ENCODE data around the gene COL5A1.
"Not testable (repeated sequence)": the region's sequence is repeated elsewhere in the genome, so short reads cannot be mapped to it uniquely, and the experiment has no call there.

Gene COL5A1

GRCh38 chr9:134641990-134642384 lies 384 bp downstream of the COL5A1 start:
- no peak for DNase-seq

GRCh38 chr9:134642385-134643181 lies 980 bp downstream of the COL5A1 start:
- peak; percentile 86 for DNase-seq

GRCh38 chr9:134643222-134643671 lies 1.6 kb downstream of the COL5A1 start:
- DNase-seq, result peak; percentile 47

- DNase-seq, result not testable (repeated sequence)
These were observed 2.8 kb downstream of the COL5A1 start for GRCh38 chr9:134644401-134644724.

GRCh38 chr9:134644725-134645606 lies 3.4 kb downstream of the COL5A1 start:
- peak; percentile 100 for DNase-seq

- no peak for DNase-seq
These were observed 4.2 kb downstream of the COL5A1 start for GRCh38 chr9:134645607-134646365.

- DNase-seq, result no peak
These were observed 5.9 kb downstream of the COL5A1 start for GRCh38 chr9:134647359-134648080.

- peak; percentile 80 for DNase-seq
These were observed 7.3 kb downstream of the COL5A1 start for GRCh38 chr9:134648701-134649530.

GRCh38 chr9:134650431-134651190 lies 9.0 kb downstream of the COL5A1 start:
- DNase-seq, result no peak

GRCh38 chr9:134651226-134651905 lies 9.8 kb downstream of the COL5A1 start:
- no peak for DNase-seq

GRCh38 chr9:134652291-134653225 lies 11.0 kb downstream of the COL5A1 start:
- DNase-seq, result no peak

- no peak for DNase-seq
These were observed 11.8 kb downstream of the COL5A1 start for GRCh38 chr9:134653259-134654009.

GRCh38 chr9:134655101-134655500 lies 13.5 kb downstream of the COL5A1 start:
- DNase-seq, result no peak

GRCh38 chr9:134655586-134656333 lies 14.2 kb downstream of the COL5A1 start:
- DNase-seq, result no peak

GRCh38 chr9:134656334-134657006 lies 14.9 kb downstream of the COL5A1 start:
- peak; percentile 28 for DNase-seq

- DNase-seq, result no peak
These were observed 16.2 kb downstream of the COL5A1 start for GRCh38 chr9:134657666-134658377.
